Upper lobe of left lung (tissue), 6 donors: ENCODE measurements around the gene LMO1. TPM values are rescaled to one million over a fixed set of nuclear protein-coding genes. Genes with fewer than 3 reads are reported as not detected.

Experiments used
- ATAC-seq, 2 donors: fragments of 200-7000 bp; cut with Tn5 transposase; one replicate each; pipeline ENCODE4 v1.9.1; 2022; ENCODE audit warnings: mild to moderate bottlenecking in 2 of 2, moderate library complexity in 2 of 2; ENCODE audit not compliant: low FRiP score in 2 of 2
- DNase-seq, 2 donors: peaks; one replicate each; pipeline ENCODE4 v3.0.0-alpha.2; 2019 to 2020
- H3K27ac ChIP-seq, 4 donors: fragments of 200-600 bp; sonication (generic); one replicate each; pipeline ENCODE4 v1.5.1; 2016 to 2019
- H3K27me3 ChIP-seq, 4 donors: fragments of 200-600 bp; sonication (generic); one replicate each; pipeline ENCODE4 v1.5.1; 2017 to 2019
- H3K36me3 ChIP-seq, 4 donors: fragments of 200-600 bp; sonication (generic); one replicate each; pipeline ENCODE4 v1.5.1; 2016 to 2019
- H3K4me1 ChIP-seq, 4 donors: fragments of 200-600 bp; sonication (generic); one replicate each; pipeline ENCODE4 v1.5.1; 2018 to 2019
- H3K4me3 ChIP-seq, 4 donors: fragments of 200-600 bp; sonication (generic); one replicate each; pipeline ENCODE4 v1.5.1; 2017 to 2019; ENCODE audit warnings: mild to moderate bottlenecking in 2 of 4, moderate library complexity in 1 of 4
- H3K9me3 ChIP-seq, 4 donors: fragments of 200-600 bp; sonication (generic); one replicate each; pipeline ENCODE4 v1.5.1; 2018 to 2019
- CTCF ChIP-seq, 6 experiments: fragments of 450-650 bp in 4 of 6; fragments of 200-600 bp in 2 of 6; sonication (generic) in 2 of 6; IDR thresholded peaks; one replicate each; pipeline ENCODE4 v1.5.1; 2016 to 2019; ENCODE audit warnings: antibody characterized with exemption in 6 of 6
- EP300 ChIP-seq, 4 donors: sonication (generic); formaldehyde crosslinking; IDR thresholded peaks; one replicate each; pipeline ENCODE4 v1.5.1; 2017; ENCODE audit warnings: antibody characterized with exemption in 4 of 4, control low read depth in 2 of 4
- POLR2A ChIP-seq, 4 donors: fragments of 450-650 bp; IDR thresholded peaks; one replicate each; pipeline ENCODE4 v1.5.1; 2016 to 2017; ENCODE audit warnings: antibody characterized with exemption in 4 of 4, mild to moderate bottlenecking in 2 of 4
- POLR2AphosphoS5 ChIP-seq, 2 donors: sonication (generic); formaldehyde crosslinking; IDR thresholded peaks; one replicate each; pipeline ENCODE4 v1.5.1; 2017; ENCODE audit warnings: antibody characterized with exemption in 2 of 2
- WGBS, 2 donors: methylation state at CpG; one replicate each; pipeline ENCODE4 v1.1.5; 2017 to 2018; 5-methylcytosine and 5-hydroxymethylcytosine counted together
- total RNA-seq, 6 donors: library from RNA; depleted of rRNA in 4 of 6; stranded (reverse); fragments of >200 nt in 4 of 6; gene quantifications; one replicate each; pipeline versions ENCODE4 v1.1.0 to v1.2.1, GENCODE V29; 2016 to 2021
- donor health status: DM: no; HTN: no; CAD: no; lungs with moderate emphysema.
- donor health status: DM: no; HTN: yes; CAD: no; lungs with severe emphysema.

Gene LMO1
- total RNA-seq, 6 donors from 2014 or later = 0.79 to 2.1 TPM; not detected in 4

- Histone ChIP-seq H3K4me3 (no peak overlapping the region), H3K27me3 (no peaks in the 10 kb centered on the region), H3K4me1 (no peaks in the 10 kb centered on the region), H3K27ac (no peak overlapping the region), H3K36me3 (no peaks in the 10 kb centered on the region), H3K9me3 (no peaks in the 10 kb centered on the region)
- TF ChIP-seq EP300 (IDR thresholded peaks at IDR 0.05) (no peak), POLR2AphosphoS5 (IDR thresholded peaks at IDR 0.05) (no peak), CTCF (IDR thresholded peaks at IDR 0.05) (no peak), POLR2A (IDR thresholded peaks at IDR 0.05) (no peak)
- WGBS, 2 donors = 94 to 96% methylated on average over 5 of the region's 5 CpGs
- no peak for ATAC-seq
- DNase-seq = peak in 1 of 2 donors; percentile 8
These were observed 34.2 kb upstream of the LMO1 start for GRCh38 chr11:8297781-8298440.

GRCh38 chr11:8296872-8297271 lies 33.2 kb upstream of the LMO1 start:
- WGBS, 2 donors = 92 to 94% methylated on average over 2 to 5 of the region's 5 CpGs
- H3K4me3 ChIP-seq = no peak overlapping the region
- peak in 1 of 2 donors; percentile 9 for DNase-seq
- ATAC-seq = no peak
- H3K27ac ChIP-seq = no peak overlapping the region
- no peaks in the 10 kb centered on the region for H3K4me1 ChIP-seq
- no peaks in the 10 kb centered on the region for H3K27me3 ChIP-seq
- H3K9me3 ChIP-seq = no peaks in the 10 kb centered on the region
- no peaks in the 10 kb centered on the region for H3K36me3 ChIP-seq
- TF ChIP-seq EP300 (IDR thresholded peaks at IDR 0.05) = no peak
- TF ChIP-seq POLR2AphosphoS5 (IDR thresholded peaks at IDR 0.05) = no peak
- no peak for TF ChIP-seq CTCF (IDR thresholded peaks at IDR 0.05)
- TF ChIP-seq POLR2A (IDR thresholded peaks at IDR 0.05) = no peak

GRCh38 chr11:8296038-8296649 lies 32.5 kb upstream of the LMO1 start:
- H3K4me1 ChIP-seq = no peaks in the 10 kb centered on the region
- ATAC-seq (no peak), DNase-seq (no peak)
- no peak for TF ChIP-seq POLR2A (IDR thresholded peaks at IDR 0.05)
- no peak for TF ChIP-seq EP300 (IDR thresholded peaks at IDR 0.05)
- TF ChIP-seq CTCF (IDR thresholded peaks at IDR 0.05) = no peak
- no peak for TF ChIP-seq POLR2AphosphoS5 (IDR thresholded peaks at IDR 0.05)
- H3K27ac ChIP-seq = no peak overlapping the region
- no peaks in the 10 kb centered on the region for H3K9me3 ChIP-seq
- H3K4me3 ChIP-seq = no peak overlapping the region
- no peaks in the 10 kb centered on the region for H3K36me3 ChIP-seq
- 75 to 77% methylated on average over 5 of the region's 5 CpGs for WGBS, 2 donors
- H3K27me3 ChIP-seq = no peaks in the 10 kb centered on the region

GRCh38 chr11:8294251-8294935 lies 30.7 kb upstream of the LMO1 start:
- H3K9me3 ChIP-seq = no peaks in the 10 kb centered on the region
- H3K4me1 ChIP-seq = no peaks in the 10 kb centered on the region
- 86 to 87% methylated on average over 8 of the region's 8 CpGs for WGBS, 2 donors
- no peak for TF ChIP-seq CTCF (IDR thresholded peaks at IDR 0.05)
- no peaks in the 10 kb centered on the region for H3K27me3 ChIP-seq
- H3K4me3 ChIP-seq = no peak overlapping the region
- no peaks in the 10 kb centered on the region for H3K36me3 ChIP-seq
- ATAC-seq (no peak), DNase-seq (no peak)
- no peak overlapping the region for H3K27ac ChIP-seq
